ENCODE results near the gene TCHHL1. TPM values are rescaled to one million over a fixed set of nuclear protein-coding genes. Genes with fewer than 3 reads are reported as not detected.

Gene TCHHL1
- total RNA-seq, 6 experiments from 2014 or later, result not detected

DNA sequence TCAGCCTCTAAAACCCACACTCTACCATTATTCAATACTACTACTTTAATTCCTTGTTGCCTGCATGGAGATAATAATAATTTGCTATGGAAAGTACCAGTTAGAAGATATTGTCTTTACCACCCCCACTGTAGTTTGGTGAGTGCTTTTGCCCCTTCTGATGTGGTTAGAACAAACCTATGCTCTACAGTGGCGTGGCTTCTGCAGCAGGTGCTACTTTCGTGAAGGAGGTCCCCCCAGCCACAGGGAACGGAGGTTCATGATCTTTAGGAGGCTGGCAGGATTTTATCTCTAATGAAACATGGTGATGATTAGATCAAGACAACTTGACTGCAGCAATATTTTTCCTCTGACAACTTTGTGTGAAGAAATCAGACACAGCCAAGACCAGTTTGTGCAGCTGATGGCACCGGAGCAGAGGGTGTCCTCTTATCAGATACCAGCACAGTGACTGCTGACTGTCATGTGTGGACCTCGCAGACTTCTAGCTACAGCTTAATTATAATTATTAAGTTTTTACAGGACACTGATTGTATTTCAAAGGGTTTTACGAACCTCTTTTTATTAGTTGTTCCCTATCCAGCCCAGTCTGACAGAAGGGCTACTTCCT lies 37.1 kb upstream of the TCHHL1 start:
- intact Hi-C loops (cut with DNase I), result no loop called here

DNA sequence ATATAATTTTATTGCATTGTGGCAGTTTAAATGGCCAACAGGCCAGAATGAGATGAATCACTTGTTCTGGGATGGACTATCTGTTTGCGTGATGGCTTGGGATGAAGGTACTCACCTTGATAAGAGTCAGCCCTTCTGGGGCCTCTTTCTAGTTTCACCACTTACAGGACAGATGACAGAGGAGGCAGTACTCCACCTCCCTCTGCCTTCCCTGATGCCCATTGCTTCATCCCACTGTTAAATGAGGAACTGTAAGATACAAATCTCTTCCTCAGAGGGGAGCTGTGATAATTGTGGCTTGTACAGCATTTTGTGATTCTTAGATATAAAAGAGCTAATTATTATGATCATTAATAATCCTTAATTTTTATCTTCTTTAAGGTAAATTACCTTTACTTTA lies 30.1 kb upstream of the TCHHL1 start:
- no peak for DNase-seq
- no peak overlapping the region for H3K4me3 ChIP-seq
- no peak for TF ChIP-seq CTCF (IDR thresholded peaks at IDR 0.05)
- TF ChIP-seq POLR2A (IDR thresholded peaks at IDR 0.05), result no peak
- 50% methylated on average over 1 of the region's 1 CpG for WGBS (ENCODE audit: insufficient coverage, low coverage, low lambda C conversion rate, missing lambda C conversion rate)
- no peaks in the 10 kb centered on the region for H3K36me3 ChIP-seq
- no peaks in the 10 kb centered on the region for H3K9me3 ChIP-seq
- no peaks in the 10 kb centered on the region for H3K4me1 ChIP-seq
- no peak overlapping the region for H3K27ac ChIP-seq
- no peak for ATAC-seq
- intact Hi-C loops (cut with DNase I), result no loop called here
- H3K27me3 ChIP-seq, result no peaks in the 10 kb centered on the region

More for the DNA sequence above, 37.1 kb upstream of the TCHHL1 start:
- H3K4me3 ChIP-seq, result no peak overlapping the region
- DNase-seq (no peak), ATAC-seq (no peak)
- no peak for TF ChIP-seq POLR2A (IDR thresholded peaks at IDR 0.05)
- TF ChIP-seq CTCF (IDR thresholded peaks at IDR 0.05), result no peak
- H3K36me3 ChIP-seq, result no peaks in the 10 kb centered on the region
- no peaks in the 10 kb centered on the region for H3K4me1 ChIP-seq
- 52% methylated on average over 6 of the region's 6 CpGs for WGBS (ENCODE audit: insufficient coverage, low coverage, low lambda C conversion rate, missing lambda C conversion rate)
- no peaks in the 10 kb centered on the region for H3K9me3 ChIP-seq
- H3K27me3 ChIP-seq, result no peaks in the 10 kb centered on the region
- no peak overlapping the region for H3K27ac ChIP-seq

GRCh38 chr1:152115344-152115743 lies 26.5 kb upstream of the TCHHL1 start, which contains the start of gene TCHH:
Gene TCHH, minus strand, starts transcription at chr1:152115444. Its CDS starts 1,364 bp downstream, at chr1:152114080.
- no peaks in the 10 kb centered on the region for H3K9me3 ChIP-seq
- no peaks in the 10 kb centered on the region for H3K36me3 ChIP-seq
- H3K27me3 ChIP-seq, result peaks cover 0 to 4% of the 10 kb centered on the region in 2 donors
- no peak within 1 kb of the TSS for H3K27ac ChIP-seq
- intact Hi-C loops (cut with DNase I), result no loop called here
- no peak for ATAC-seq
- peaks cover 0 to 12% (median 4%) of the 10 kb centered on the region in 4 donors for H3K4me1 ChIP-seq
- no peak for DNase-seq
- whole genome bisulfite sequencing (ENCODE audit: insufficient coverage, low coverage, low lambda C conversion rate, missing lambda C conversion rate), result 29% methylated on average over 4 of the region's 4 CpGs
- no peak within 1 kb of the TSS for H3K4me3 ChIP-seq
- TF ChIP-seq CTCF (IDR thresholded peaks at IDR 0.05) (no peak), POLR2A (IDR thresholded peaks at IDR 0.05) (no peak)

- 20% methylated on average over 13 of the region's 13 CpGs for WGBS (ENCODE audit: insufficient coverage, low coverage, low lambda C conversion rate, missing lambda C conversion rate)
- no peaks in the 10 kb centered on the region for H3K9me3 ChIP-seq
- intact Hi-C loops (cut with DNase I), result no loop called here
- no peak overlapping the region for H3K4me3 ChIP-seq
- H3K4me1 ChIP-seq, result peaks cover 0 to 16% (median 4%) of the 10 kb centered on the region in 4 donors
- no peak for ATAC-seq
- H3K27ac ChIP-seq, result no peak overlapping the region
- TF ChIP-seq CTCF (IDR thresholded peaks at IDR 0.05) (no peak), POLR2A (IDR thresholded peaks at IDR 0.05) (no peak)
- no peak for DNase-seq
- no peaks in the 10 kb centered on the region for H3K36me3 ChIP-seq
- H3K27me3 ChIP-seq, result peaks cover 4 to 6% of the 10 kb centered on the region in 2 donors
Measured at GRCh38 chr1:152112885-152113432, 24.1 kb upstream of the TCHHL1 start.
